Measurements from ENCODE around the gene RALGPS1. TPM values are rescaled to one million over a fixed set of nuclear protein-coding genes. Genes with fewer than 3 reads are reported as not detected.

Gene RALGPS1
- total RNA-seq, 1 experiment from 2014 or later, result 18.6 TPM

DNA sequence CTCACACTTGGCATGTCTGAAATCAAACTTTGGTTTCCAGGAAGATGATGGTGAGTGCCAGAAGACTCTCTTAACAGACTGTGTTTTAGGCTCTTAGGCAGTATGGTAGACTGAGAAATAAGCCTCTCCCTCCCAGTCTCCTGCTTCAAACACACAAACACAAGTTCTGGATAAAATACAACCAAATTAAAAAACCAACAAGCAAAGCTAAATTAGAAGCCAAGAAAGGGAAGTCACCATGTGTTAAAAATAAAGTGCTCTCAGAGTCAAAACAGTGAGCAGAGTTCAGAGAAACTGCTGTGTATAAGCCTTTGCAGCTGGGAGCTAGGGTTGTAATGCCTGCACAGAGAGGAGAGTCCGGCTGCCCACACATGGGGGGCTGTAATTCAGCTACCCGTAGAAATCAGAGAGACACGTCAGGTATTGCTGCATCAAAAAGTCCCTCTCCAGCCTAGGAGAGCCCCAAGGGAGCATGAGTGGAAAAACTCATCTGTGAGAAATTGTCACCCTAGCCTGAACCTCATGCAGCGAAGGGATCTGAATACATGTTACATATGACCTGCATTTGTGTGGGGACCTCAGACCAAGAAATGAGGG is 145.3 kb downstream of the RALGPS1 start:
- Histone ChIP-seq H3K27me3 (ENCODE audit: insufficient read depth, low read length) (no peaks in the 10 kb centered on the region), H4K8ac (replicated peaks; ENCODE audit: insufficient read length, low read depth, low read length) (no peak overlapping the region), H3T11ph (ENCODE audit: low read length) (no peak overlapping the region), H2BK20ac (ENCODE audit: low read depth, low read length, poor library complexity, severe bottlenecking) (no peak overlapping the region), H4K5ac (ENCODE audit: insufficient read length, low read depth, low read length) (no peak overlapping the region), H3K4me2 (ENCODE audit: insufficient read depth, insufficient read length, low read length) (no peak overlapping the region), H3K56ac (ENCODE audit: insufficient read length, low read depth, low read length) (no peak overlapping the region), H3K18ac (ENCODE audit: insufficient read length, low read depth, low read length) (no peak overlapping the region), H3K9ac (ENCODE audit: extremely low read depth, insufficient read length, low read length) (no peak overlapping the region), H2BK12ac (ENCODE audit: insufficient read length, low read depth, low read length) (no peak overlapping the region), H3K14ac (ENCODE audit: insufficient read depth, low read length) (no peak overlapping the region), H3K23me2 (ENCODE audit: insufficient read length, low read depth, low read length, poor library complexity, severe bottlenecking) (no peaks in the 10 kb centered on the region), H4K91ac (ENCODE audit: insufficient read length, low read depth, low read length) (no peak overlapping the region), H3K27ac (ENCODE audit: insufficient read length, low read depth, low read length) (no peak overlapping the region), H3K79me1 (ENCODE audit: insufficient read depth, low read depth, low read length, poor library complexity, severe bottlenecking) (no peaks in the 10 kb centered on the region), H3K9me3 (ENCODE audit: control insufficient read depth, low read depth, low read length) (no peaks in the 10 kb centered on the region), H4K20me1 (ENCODE audit: control insufficient read depth, insufficient read depth, insufficient read length) (no peaks in the 10 kb centered on the region), H2AFZ (ENCODE audit: low read length) (no peak overlapping the region), H3K4ac (ENCODE audit: low read depth, low read length) (no peak overlapping the region), H3K4me1 (ENCODE audit: insufficient read depth, low read length) (0 out of 2 replicates have a peak, but pooled peaks cover 3% of the 10 kb centered on the region), H2AK5ac (ENCODE audit: insufficient read length, low read length) (no peak overlapping the region), H3K23ac (ENCODE audit: insufficient read length, low read depth, low read length) (no peak overlapping the region), H2BK15ac (ENCODE audit: low read depth, low read length) (no peak overlapping the region), H2BK120ac (ENCODE audit: low read depth, low read length, poor library complexity, severe bottlenecking) (no peak overlapping the region), H3K79me2 (ENCODE audit: insufficient read depth, low read length) (no peaks in the 10 kb centered on the region), H2BK5ac (ENCODE audit: insufficient read length, low read length) (no peak overlapping the region)
- Mint-ChIP-seq H3K4me1 (peaks cover 9% of the 10 kb centered on the region in 2 experiments), H3K9me3 (no peaks in the 10 kb centered on the region), H3K27me3 (ENCODE audit: low read depth) (no peaks in the 10 kb centered on the region), H3K4me3 (no peak overlapping the region), H3K36me3 (ENCODE audit: insufficient read depth in 1 of 3, low read depth in 3 of 3) (peaks cover 0 to 3% (median 0%) of the 10 kb centered on the region in 3 experiments; a peak in 1 of 7 replicates), H3K27ac (no peak overlapping the region)
- WGBS (ENCODE audit: extremely low coverage, insufficient read length, low lambda C conversion rate), result no CpG with 5 or more reads among the region's 4 CpGs
- DNase-seq, result no peak
- TF ChIP-seq, protein P1, sequence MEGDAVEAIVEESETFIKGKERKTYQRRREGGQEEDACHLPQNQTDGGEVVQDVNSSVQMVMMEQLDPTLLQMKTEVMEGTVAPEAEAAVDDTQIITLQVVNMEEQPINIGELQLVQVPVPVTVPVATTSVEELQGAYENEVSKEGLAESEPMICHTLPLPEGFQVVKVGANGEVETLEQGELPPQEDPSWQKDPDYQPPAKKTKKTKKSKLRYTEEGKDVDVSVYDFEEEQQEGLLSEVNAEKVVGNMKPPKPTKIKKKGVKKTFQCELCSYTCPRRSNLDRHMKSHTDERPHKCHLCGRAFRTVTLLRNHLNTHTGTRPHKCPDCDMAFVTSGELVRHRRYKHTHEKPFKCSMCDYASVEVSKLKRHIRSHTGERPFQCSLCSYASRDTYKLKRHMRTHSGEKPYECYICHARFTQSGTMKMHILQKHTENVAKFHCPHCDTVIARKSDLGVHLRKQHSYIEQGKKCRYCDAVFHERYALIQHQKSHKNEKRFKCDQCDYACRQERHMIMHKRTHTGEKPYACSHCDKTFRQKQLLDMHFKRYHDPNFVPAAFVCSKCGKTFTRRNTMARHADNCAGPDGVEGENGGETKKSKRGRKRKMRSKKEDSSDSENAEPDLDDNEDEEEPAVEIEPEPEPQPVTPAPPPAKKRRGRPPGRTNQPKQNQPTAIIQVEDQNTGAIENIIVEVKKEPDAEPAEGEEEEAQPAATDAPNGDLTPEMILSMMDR (conservative IDR thresholded peaks at IDR 0.05), result no peak

Data from H9 (cell line).